GM18499 (cell line): Measurements from ENCODE around the gene TLL2.

Source experiments
- ATAC-seq: cut with Tn5 transposase; IDR thresholded peaks from one replicate; pipeline ENCODE4 v1.9.1; 2021; ENCODE audit warnings: moderate number of reproducible peaks; ENCODE audit not compliant: insufficient read depth, unreplicated experiment

TLL2 gene

DNA sequence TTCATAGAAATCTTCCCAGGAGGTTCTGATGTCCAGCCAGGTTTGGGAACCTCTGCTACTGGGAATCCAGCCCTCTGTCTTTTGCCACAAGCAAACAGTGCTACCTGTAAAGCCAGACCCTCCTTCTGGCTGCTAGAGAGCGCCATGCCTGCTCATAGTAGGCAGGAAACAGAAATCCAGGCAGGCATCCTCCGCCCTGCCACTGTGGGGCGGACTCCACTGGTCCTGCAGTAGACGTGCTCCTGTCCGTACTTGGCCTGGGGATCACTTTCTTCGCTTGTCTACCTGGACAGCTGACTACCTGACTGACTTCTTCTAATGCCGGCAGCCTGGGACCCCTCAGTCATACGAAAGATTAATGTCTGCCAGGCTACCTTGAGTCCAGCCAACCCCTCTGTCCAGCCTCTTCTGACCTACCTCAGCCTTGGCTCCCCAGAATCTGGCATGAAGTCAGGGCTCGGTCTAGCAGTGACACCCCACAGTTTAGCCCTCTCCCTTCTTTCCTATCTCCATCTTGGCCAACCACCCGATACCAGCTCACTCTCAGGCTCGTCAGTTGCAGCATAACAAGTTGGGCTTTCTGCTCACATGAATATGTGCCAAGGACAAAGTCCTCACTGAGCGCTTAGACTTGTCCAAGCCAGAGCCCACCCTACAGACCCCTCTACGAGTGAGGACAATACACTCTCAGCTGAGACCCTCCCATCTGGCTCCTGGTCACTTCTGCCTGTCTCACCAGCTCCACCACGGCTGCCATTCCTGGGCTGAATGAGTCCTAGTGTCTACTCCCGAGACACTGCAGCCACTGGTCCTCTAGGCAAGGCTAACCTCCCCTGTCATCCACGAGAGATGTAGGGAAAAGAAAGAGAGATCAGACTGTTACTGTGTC lies 111.1 kb downstream of the TLL2 start:
- no peak for ATAC-seq

DNA sequence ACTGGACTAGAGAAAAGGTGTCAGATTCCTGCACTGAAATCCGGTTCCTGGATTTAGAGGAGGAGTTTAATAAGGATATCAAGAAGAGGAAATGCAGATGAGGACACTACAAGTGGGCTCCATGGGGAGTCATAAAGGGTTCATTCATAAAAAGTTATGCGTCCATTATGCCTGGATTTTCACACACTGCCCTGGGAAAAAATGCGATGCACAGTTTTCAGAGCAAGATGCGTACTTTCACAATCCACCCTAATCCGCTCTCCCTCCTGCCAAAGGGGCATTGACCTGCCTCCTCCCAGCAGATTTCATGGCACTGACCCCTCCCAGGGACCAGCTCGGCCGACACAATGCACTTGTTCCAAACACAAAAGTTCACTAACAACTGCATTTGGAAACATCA lies 112.7 kb downstream of the TLL2 start:
- ATAC-seq: no peak

DNA sequence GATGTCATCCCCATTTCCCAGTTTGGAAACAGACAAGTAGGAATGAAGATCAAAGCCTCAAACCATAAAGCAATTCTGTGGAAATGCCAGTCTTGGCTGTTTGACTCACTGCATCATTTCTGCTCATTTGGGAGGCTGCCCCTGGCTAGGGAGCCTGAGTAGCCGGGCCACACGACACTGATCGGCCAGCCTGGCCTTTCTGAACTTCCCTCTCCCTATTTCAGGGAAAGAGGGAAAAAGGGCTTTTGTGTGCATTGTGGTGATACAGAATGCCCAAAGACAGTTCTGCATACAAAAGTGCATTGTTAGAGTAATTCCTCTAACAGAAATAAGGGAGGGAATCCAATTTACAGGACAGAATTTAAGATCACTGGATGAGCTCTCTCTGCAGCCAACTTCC lies 113.3 kb downstream of the TLL2 start:
- ATAC-seq: no peak

DNA sequence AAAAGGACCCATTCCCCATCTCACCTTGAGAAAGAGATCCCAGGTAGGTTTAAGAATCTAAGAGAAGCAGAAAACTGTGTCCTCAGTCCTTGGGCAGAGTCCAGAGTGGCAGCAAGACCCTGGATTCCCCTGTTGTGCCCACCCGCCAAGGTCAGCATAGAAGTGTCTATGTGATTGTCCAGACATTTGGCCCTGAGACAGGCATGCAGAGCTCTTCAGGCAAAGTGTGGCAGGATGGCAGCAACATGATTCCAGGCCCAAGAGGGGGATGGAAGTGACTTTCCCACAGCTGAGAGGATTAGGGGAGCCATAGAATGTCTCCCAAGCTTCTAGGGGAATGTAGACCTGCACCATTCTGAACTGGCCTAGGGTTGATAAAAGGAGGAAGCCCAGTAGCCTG lies 115.8 kb downstream of the TLL2 start:
- no peak for ATAC-seq

DNA sequence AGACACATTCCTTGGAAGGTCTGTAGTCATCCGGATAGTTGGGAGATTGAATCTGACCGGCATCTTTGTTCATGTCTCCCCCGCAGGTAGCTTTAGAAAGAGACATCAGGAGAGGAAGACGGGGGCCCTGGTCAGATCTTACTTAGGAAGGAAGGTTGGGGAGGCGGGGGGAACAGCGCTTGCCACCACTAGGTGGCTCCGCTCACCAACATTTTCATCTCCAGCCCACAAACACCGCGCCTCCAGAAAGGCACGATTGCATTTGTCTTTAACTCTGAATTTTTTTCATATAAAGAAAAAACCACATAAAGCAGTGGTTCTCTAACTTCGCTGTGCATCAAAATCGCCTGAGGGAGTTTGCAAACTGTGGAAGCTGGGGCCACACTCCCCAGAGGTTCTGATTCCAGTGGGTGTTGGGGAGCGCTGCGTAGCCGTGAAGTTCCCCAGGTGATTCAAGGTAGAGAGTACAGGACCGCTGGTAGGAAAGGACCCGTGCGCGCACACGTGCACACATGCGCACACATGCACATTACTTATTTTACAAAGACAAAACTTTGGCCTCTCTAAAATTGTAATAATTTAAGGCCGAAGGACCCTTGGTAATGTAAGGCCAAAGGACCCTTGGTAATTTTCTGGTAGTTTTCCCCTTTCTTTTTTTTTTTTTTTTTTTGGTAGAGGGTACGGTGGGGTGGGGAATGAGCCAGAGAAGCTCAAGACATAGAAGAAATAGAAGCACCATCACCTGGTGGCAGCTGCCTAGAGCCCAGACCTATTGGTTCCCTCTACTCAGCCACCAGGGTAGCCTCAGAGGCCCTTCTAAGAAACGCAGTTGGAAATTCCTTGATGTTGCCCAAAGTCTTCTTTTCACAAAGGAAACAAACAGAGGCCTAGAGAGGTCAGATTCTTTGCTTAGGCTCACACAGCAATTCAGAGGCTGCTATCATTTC lies 117.5 kb downstream of the TLL2 start:
- ATAC-seq: no peak

DNA sequence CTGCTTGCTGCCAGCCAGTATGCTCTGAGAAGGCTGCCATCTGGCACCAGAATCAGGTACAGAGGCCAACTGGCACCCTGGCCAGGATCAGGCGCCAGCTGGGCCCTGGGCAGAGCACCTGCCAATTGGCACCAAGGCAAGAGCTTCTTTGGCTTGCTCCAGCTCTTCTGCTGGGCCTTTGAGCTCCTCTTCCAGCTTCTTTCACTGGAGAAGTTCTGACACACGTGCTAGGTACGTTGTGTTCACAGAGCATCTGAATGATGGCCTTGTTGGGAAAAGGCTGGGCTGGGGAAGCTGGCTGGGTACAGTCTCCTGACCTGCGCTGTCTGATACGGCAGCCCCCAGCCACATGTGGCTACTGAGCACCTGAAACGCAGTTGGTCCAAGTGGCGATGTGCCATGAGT lies 123.3 kb downstream of the TLL2 start:
- no peak for ATAC-seq

DNA sequence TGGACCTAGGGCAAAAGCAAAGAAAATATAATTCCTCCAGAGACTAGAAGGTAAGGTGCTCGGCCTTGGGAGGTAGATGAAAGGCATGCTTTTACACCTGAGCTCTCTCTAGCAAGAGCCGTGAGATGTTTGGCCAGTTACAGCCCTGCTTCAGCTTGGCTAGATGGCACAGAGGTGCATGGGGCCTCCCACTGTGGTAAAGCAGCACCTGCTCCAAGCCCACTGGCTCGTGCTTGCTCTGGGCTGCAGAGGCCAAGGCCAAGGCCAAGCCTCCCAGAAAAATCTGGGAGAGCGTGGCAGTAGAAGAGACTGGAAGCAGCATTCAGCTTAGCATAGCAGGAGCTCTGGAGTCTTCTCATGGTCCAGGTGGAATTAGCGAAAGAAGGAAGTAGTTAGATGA lies 123.9 kb downstream of the TLL2 start:
- ATAC-seq: no peak

DNA sequence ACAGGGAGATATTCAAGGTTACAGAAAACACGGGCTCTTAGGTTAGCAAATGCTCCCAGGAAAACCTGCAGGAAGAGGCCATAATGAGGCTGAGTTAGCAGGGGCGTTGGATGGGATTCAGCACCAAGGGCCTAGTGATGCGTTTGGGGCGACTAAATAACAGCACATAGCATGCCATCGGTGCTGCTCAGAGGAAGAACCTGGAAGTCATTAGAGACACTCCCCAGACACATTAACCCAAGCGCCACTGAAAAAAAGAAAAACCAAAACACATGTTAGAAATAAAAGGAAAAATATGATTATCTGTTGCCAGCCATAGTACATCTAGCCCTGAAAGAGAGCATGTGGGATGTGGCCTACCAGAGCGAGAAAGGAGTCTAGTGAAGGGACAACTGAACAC lies 126.1 kb downstream of the TLL2 start:
- no peak for ATAC-seq

DNA sequence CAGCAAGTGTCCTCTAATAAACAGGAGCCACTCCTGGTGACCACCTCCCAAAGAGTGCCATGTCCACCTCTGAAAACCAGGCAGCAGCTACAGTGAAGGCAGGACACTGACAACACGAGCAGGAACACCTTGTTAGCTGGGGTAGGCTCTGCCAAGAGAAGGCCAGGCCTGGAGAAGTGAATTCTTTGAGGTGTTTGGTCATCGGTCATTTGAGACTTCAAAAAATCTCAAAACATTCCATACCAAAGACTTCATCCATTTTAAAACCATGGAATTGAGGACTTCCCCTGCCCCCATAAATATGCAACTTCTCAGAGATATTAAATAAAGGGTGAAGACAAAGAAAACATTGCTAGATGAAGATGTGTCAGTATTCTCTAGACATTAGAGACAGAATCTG lies 126.6 kb downstream of the TLL2 start:
- no peak for ATAC-seq

DNA sequence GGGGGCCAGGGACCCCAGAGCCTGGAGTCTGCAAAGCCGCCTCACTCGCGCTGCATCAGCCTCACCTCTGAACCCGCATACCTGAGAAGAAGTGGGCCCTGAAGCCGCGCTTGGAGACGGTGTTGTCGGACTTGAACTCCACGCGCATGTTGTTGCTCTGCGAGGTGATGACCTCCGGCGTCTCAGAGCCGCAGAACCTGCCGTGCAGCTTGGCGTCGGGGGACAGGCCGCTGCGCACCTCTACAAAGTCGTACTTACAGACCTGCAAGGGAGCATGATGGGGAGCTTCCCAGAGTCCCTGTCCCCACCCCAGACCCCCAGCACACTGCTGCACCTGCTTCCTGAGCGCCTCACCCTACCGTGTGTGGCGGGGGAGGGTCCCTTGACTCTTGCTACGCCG lies 129.2 kb downstream of the TLL2 start:
- ATAC-seq: no peak

DNA sequence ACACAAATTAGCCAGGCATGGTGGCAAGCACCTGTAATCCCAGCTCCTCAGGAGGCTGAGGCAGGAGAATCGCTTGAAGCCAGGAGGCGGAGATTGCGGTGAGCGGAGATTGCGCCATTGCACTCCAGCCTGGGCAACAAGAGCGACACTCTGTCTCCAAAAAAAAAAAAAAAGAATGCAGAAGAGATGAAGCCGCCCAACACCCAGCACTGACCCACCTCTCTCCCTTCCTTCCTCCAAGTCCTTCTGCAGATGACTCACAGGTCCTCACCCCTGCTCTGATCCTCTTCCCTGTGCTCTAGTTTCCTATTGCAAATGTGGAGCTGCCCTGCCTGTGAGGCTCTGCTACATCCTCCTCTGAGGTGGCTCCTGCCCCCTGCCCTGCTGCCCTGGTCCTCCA lies 132.9 kb downstream of the TLL2 start:
- no peak for ATAC-seq

DNA sequence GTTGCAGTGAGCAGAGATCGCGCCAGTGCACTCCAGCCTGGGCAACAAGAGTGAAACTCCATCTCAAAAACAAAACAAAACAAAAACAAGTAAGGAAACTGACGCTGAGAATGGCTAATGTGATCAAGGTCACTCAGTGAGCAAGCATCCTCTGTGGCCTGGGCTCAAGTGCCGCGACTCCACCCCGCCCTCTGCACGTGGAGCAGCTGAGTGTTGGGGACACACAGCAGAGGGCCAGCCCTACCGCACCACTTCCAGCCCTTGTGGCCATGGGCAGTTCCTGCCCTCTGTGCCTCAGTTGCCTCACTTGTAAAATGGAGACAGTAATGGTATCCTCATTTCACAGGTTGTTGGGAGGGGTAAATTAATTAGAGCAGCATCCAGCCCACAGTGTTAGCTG lies 134.0 kb downstream of the TLL2 start:
- no peak for ATAC-seq

DNA sequence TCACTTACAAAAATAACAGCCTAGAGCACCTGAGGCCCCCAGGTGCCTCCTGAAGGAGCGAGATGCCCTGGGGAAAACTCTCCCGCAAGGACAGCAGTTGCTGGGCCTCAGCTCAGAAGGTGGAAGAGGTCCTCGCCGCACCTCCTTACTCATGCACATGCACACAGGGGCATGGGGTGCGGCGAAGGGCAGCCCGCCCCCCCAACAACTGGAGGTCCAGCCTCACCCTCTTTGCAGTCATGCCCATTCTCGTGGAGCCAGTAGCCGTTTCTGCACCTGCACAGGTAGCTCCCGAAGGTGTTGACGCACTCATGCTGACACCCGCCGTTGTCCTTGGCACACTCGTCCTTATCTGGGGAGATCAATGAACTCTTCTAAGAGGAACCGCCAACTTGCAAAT lies 135.0 kb downstream of the TLL2 start:
- ATAC-seq: no peak

DNA sequence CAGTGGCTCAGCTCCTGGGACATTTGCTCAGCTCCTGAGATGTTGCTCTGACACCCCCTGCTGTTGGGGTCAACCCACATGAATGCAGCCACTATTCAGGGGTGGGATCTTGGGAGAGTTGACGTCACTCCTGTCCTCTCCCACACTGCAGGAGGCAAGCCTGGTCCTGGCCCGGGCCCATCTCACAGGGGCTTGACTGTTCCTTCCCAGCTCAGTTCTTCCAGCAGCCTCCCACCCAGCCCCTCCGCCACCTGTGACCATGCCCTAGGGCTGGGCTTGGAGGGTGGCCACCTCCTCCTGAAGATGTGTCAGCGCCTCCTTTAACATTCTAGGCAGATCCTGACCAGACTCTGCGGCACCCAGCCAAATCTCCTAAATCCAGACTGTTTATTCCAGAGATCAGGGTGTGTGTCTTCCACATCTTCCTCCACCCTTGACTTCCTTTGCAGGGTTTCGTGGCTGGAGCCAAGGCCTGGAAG lies 135.9 kb downstream of the TLL2 start:
- no peak for ATAC-seq

DNA sequence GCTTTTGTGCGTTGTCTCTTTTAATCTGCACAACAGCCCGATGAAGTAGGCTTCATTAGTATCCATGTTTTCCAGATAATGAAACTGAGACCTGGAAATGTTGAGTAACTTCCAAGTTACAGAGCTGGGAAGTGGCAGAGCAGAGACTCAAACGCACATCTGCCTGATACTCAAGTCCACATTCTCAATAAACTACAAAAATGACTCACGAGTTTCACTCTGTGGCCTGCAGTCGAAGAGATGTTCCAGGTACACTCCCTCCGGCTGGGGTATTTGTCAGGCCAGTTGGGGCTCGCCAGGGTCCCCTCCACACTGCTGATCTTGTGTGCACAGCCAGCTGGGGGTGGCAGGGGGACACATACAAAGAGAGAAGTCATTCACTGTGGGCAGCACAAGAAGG lies 137.2 kb downstream of the TLL2 start:
- no peak for ATAC-seq

DNA sequence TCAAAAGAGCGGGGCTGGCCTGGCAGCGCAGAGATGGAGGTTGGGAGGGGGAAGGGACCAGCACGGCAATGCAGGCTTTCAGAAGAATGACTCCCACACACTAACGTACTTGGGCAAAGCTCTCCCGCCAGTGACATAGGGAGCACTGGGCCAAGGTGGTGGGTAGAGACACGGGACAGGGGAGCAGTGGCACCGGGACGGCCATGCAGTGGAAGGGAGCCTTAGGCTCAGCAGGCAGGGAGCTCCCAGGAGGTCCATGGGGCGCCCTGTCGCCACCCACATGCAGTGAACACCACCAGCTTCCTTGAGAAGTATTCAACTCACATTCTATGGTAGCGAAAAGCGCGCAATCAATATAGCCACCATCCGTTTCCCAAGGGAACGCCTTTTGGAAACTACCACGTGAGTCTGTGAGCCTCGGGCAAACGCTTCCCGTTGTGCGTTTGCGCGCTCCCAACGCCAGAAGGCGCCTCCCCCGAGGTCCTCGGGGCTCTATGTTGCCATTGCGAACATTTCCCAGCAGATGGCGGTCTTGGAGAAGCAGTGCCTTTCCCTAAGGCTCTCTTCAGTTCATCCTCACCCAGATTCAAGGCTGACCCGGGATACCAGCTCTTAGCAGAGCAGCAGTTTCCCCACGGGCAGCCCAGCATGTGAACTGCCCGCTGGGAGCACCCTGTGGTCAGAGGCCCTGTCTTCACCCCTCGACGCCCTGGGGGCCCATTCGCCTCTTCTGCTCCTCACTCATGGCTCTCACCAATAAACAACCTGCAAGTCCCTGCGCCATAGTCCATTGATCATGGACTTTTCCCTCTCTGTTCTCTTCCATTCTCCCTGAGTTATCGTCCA lies 138.5 kb downstream of the TLL2 start:
- ATAC-seq: peak; percentile 72

DNA sequence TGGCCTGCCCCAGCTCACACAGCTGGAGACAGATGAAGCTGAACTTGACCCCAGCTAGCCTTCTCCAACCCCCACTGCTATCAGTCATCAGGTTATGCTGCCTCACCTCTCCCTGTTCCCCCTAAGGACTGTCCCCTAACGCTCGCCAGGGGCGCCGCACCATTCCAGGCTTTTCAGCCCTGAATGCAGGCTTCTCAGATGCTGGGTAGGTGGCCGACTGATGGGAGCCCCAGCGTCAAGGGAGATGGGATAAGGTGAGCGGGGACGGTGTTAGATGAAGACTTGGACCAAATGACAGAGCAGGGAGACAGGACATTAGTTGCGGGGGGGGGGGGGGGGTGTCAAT lies 139.1 kb downstream of the TLL2 start:
- ATAC-seq: no peak

DNA sequence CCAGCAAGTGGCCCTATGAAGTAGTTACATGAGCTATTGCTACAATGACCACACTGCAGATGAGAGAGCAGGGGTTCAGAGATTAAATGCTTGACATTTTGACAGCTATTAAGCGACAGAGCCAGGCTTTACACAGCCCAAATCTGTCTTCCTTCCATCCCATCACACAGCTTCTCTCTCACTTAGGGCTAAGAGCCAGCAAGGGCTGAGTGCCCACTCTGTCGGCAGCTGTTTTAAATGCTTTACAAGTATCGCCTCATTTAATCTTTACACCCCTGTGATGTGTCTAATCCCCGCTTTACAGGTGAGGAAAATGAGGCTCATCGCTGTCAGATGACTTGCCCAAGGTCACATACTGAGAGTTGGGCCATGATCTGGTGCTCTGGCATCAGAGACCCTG lies 139.7 kb downstream of the TLL2 start:
- no peak for ATAC-seq

DNA sequence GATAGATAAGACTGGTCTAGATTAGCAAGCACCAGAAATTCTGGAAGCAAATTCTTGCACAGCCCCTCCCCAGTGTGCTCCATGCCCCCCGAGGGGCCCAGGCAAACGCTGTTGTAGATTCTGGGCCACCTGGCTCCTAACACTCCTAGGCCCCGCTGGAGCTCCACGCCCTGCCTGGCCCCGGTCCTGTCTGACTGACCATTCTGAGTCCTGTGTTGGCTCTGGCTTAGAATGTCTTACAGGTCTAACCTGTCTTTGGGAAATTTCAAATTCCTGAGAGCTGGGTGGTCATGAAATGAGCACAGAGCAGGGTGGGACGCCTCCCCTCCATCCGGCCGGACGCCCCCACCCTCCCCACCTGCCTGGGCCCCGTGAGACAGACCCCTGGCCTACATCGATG lies 142.4 kb downstream of the TLL2 start:
- ATAC-seq: no peak

DNA sequence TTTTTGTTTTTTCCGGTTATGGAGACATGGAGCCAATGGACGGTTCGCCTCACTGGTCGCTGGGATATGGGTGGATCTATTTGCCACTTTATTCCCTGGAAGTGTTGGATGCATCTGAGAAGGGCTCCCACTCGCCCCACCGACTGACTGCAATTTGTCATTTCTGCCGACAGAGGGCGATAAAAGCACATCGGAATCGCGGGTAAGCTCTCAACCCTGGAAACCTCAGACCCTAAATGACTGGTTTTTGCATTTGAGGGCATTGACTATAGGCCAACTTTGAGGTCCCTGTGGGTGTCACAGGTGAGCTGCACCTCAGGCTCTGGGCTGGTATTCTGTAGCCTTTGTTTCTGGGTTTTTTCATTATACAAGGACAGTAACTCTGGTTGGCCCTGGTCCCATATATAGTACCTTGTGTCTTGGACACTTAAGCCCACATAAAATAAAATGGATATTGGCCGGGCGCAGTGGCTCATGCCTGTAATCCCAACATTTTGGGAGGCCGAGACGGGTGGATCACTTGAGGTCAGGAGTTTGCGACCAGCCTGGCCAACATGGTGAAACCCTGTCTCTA lies 143.1 kb downstream of the TLL2 start:
- no peak for ATAC-seq
